Esophagus squamous epithelium (tissue), 4 donors: ENCODE results near the gene TJAP1.

ENCODE experiments used
- CTCF ChIP-seq, 6 experiments: fragments of 450-650 bp in 4 of 6; fragments of 200-600 bp in 2 of 6; sonication (generic) in 2 of 6; IDR thresholded peaks; one replicate each; pipeline ENCODE4 v1.5.1; 2016 to 2019; ENCODE audit warnings: antibody characterized with exemption in 6 of 6, mild to moderate bottlenecking in 4 of 6, moderate library complexity in 4 of 6
- POLR2A ChIP-seq, 4 donors: fragments of 450-650 bp; IDR thresholded peaks; one replicate each; pipeline ENCODE4 v1.6.1; 2017; ENCODE audit warnings: antibody characterized with exemption in 4 of 4, mild to moderate bottlenecking in 4 of 4, moderate library complexity in 3 of 4

GRCh38 chr6:43433148-43433547 is 44.2 kb upstream of the TJAP1 start:
- TF ChIP-seq CTCF (IDR thresholded peaks at IDR 0.05) (no peak), POLR2A (IDR thresholded peaks at IDR 0.05) (no peak)
